ENCODE data around the gene OGDHL.

- no peak for TF ChIP-seq CTCF (IDR thresholded peaks at IDR 0.05)
- no peak for TF ChIP-seq POLR2A (IDR thresholded peaks at IDR 0.05)
Observed at GRCh38 chr10:49710966-49711365, 51.2 kb downstream of the OGDHL start.
